BE2C (cell line): ENCODE results near the gene SPNS2.
"Not testable (repeated sequence)": the region's sequence is repeated elsewhere in the genome, so short reads cannot be mapped to it uniquely, and the experiment has no call there.

Experiments used
- DNase-seq: peaks from one replicate; pipeline ENCODE4 v3.0.0-alpha.2; 2020
- H3K27me3 ChIP-seq: fragments of 250-450 bp; sonication (Bioruptor Pico); 2 replicates; pipeline ENCODE4 v1.5.1; 2020; ENCODE audit warnings: mild to moderate bottlenecking
- H3K36me3 ChIP-seq: fragments of 250-450 bp; sonication (Bioruptor Pico); 2 replicates; pipeline ENCODE4 v1.5.1; 2020; ENCODE audit warnings: mild to moderate bottlenecking
- H3K4me1 ChIP-seq: fragments of 250-450 bp; sonication (Bioruptor Pico); 2 replicates; pipeline ENCODE4 v1.5.1; 2020
- H3K4me3 ChIP-seq: 2 replicates; pipeline ENCODE4 v1.5.1; 2011; ENCODE audit warnings: low read depth, low read length
- H3K9me3 ChIP-seq: fragments of 250-450 bp; sonication (Bioruptor Pico); 2 replicates; pipeline ENCODE4 v1.5.1; 2020
- CTCF ChIP-seq: IDR thresholded peaks from 2 replicates; pipeline ENCODE4 v1.5.1; 2012; ENCODE audit warnings: mild to moderate bottlenecking, low read depth, low read length

Gene SPNS2

GRCh38 chr17:4576161-4576558 is 77.5 kb downstream of the SPNS2 start:
- Histone ChIP-seq H3K27me3 (no peaks in the 10 kb centered on the region), H3K4me1 (peaks cover 13% of the 10 kb centered on the region), H3K9me3 (no peaks in the 10 kb centered on the region), H3K36me3 (no peaks in the 10 kb centered on the region), H3K4me3 (no peak overlapping the region)
- no peak for DNase-seq
- TF ChIP-seq CTCF = no peak

GRCh38 chr17:4576729-4577322 is 78.1 kb downstream of the SPNS2 start:
- peak; percentile 69 for DNase-seq
- no peak for TF ChIP-seq CTCF
- Histone ChIP-seq H3K36me3 (no peaks in the 10 kb centered on the region), H3K27me3 (no peaks in the 10 kb centered on the region), H3K4me3 (no peak overlapping the region), H3K9me3 (no peaks in the 10 kb centered on the region), H3K4me1 (peaks cover 13% of the 10 kb centered on the region)

- no peaks in the 10 kb centered on the region for H3K9me3 ChIP-seq
- H3K4me3 ChIP-seq = no peak overlapping the region
- no peaks in the 10 kb centered on the region for H3K36me3 ChIP-seq
- DNase-seq = no peak
- H3K4me1 ChIP-seq = peaks cover 13% of the 10 kb centered on the region
- no peak for TF ChIP-seq CTCF
- H3K27me3 ChIP-seq = no peaks in the 10 kb centered on the region
These were observed 78.8 kb downstream of the SPNS2 start for GRCh38 chr17:4577386-4577993.

- peaks cover 20% of the 10 kb centered on the region for H3K4me1 ChIP-seq
- not testable (repeated sequence) for H3K4me3 ChIP-seq, H3K36me3 ChIP-seq, H3K27me3 ChIP-seq, H3K9me3 ChIP-seq, DNase-seq
These were observed 79.7 kb downstream of the SPNS2 start for GRCh38 chr17:4578349-4578748.

GRCh38 chr17:4579678-4580077 is 81.0 kb downstream of the SPNS2 start:
- Histone ChIP-seq H3K36me3 (no peaks in the 10 kb centered on the region), H3K9me3 (no peaks in the 10 kb centered on the region), H3K4me3 (no peak overlapping the region), H3K27me3 (peaks cover 11% of the 10 kb centered on the region), H3K4me1 (peaks cover 20% of the 10 kb centered on the region)
- DNase-seq = no peak
- TF ChIP-seq CTCF = no peak

GRCh38 chr17:4580291-4580690 is 81.6 kb downstream of the SPNS2 start:
- Histone ChIP-seq H3K27me3 (peaks cover 17% of the 10 kb centered on the region), H3K9me3 (no peaks in the 10 kb centered on the region), H3K4me1 (peaks cover 20% of the 10 kb centered on the region), H3K4me3 (no peak overlapping the region), H3K36me3 (no peaks in the 10 kb centered on the region)
- DNase-seq = no peak
- TF ChIP-seq CTCF = no peak
